CD4-positive, CD25-positive, alpha-beta regulatory T cell (primary cell): ENCODE results near the gene TMPRSS5. TPM values are rescaled to one million over a fixed set of nuclear protein-coding genes. Genes with fewer than 3 reads are reported as not detected.

Experiments used
- ATAC-seq, 2 donors: fragments of 150-1000 bp; cut with Tn5 transposase; one replicate each; pipeline ENCODE4 v1.10.0; 2021; ENCODE audit warnings: low read depth in 2 of 2, moderate number of reproducible peaks in 2 of 2, moderate library complexity in 1 of 2
- DNase-seq, 3 donors: peaks; one replicate each; pipeline versions ENCODE4 v3.0.0 to v3.0.0-alpha.2; 2012 to 2022; ENCODE audit warnings: mixed read lengths in 1 of 3
- H3K27ac ChIP-seq: one replicate; pipeline ENCODE4 v1.7.0; 2013; ENCODE audit warnings: mild to moderate bottlenecking, low read length; ENCODE audit not compliant: insufficient read depth, poor library complexity, severe bottlenecking
- H3K27me3 ChIP-seq: one replicate; pipeline ENCODE4 v1.7.0; 2013; ENCODE audit warnings: low read length; ENCODE audit not compliant: control insufficient read depth, insufficient read depth
- H3K36me3 ChIP-seq: one replicate; pipeline ENCODE4 v1.7.0; 2013; ENCODE audit warnings: mild to moderate bottlenecking, low read length, moderate library complexity; ENCODE audit not compliant: control insufficient read depth, insufficient read depth
- H3K4me1 ChIP-seq: 2 replicates; pipeline ENCODE4 v1.7.0; 2013; ENCODE audit warnings: mild to moderate bottlenecking, low read length; ENCODE audit not compliant: insufficient read depth, control insufficient read depth, poor library complexity, severe bottlenecking
- H3K4me3 ChIP-seq: one replicate; pipeline ENCODE4 v1.7.0; 2013; ENCODE audit warnings: low read depth, mild to moderate bottlenecking, low read length, moderate library complexity
- H3K9me3 ChIP-seq, 2 experiments: 1 replicate in 1 of 2; 2 replicates in 1 of 2; pipeline ENCODE4 v1.7.0; 2013; ENCODE audit warnings: low read length in 2 of 2, mild to moderate bottlenecking in 1 of 2, moderate library complexity in 1 of 2; ENCODE audit not compliant: control insufficient read depth in 2 of 2
- H3K27ac Mint-ChIP-seq, 3 donors: one replicate each; pipeline ENCODE4 v1.8.0; 2020 to 2022; ENCODE audit warnings: mild to moderate bottlenecking in 3 of 3, mixed read lengths in 3 of 3, moderate library complexity in 2 of 3
- H3K27me3 Mint-ChIP-seq: one replicate; pipeline ENCODE4 v1.8.0; 2022; ENCODE audit warnings: mild to moderate bottlenecking, mixed read lengths
- H3K36me3 Mint-ChIP-seq: one replicate; pipeline ENCODE4 v1.8.0; 2020; ENCODE audit warnings: mixed read lengths
- H3K4me1 Mint-ChIP-seq, 4 donors: one replicate each; pipeline ENCODE4 v1.8.0; 2020 to 2022; ENCODE audit warnings: mixed read lengths in 4 of 4, mild to moderate bottlenecking in 1 of 4
- H3K4me3 Mint-ChIP-seq, 4 donors: one replicate each; pipeline ENCODE4 v1.8.0; 2020 to 2022; ENCODE audit warnings: mild to moderate bottlenecking in 4 of 4, mixed read lengths in 4 of 4, moderate library complexity in 3 of 4
- H3K9me3 Mint-ChIP-seq, 7 donors: one replicate each; pipeline ENCODE4 v1.8.0; 2020 to 2022; ENCODE audit warnings: mixed read lengths in 7 of 7, mild to moderate bottlenecking in 3 of 7, moderate library complexity in 2 of 7
- polyA plus RNA-seq, 4 donors: library from polyadenylated mRNA; unstranded; fragments of 300-500 nt; fragmentation: Illumina TruSeq; gene quantifications; one replicate each; pipeline ENCODE4 v1.2.3, GENCODE V29; 2021
- total RNA-seq: library from RNA; stranded (reverse); gene quantifications from one replicate; pipeline ENCODE4 v1.2.3, GENCODE V29; 2022

TMPRSS5 gene
- total RNA-seq, result 0.74 TPM
- under 1 TPM in 1 of 4 donors, not detected in 3; 0.08 TPM for polyA plus RNA-seq

GRCh38 chr11:113705871-113706655, at the start of gene TMPRSS5:
Gene TMPRSS5 (minus strand): TSS chr11:113706308. CDS start chr11:113706224, 84 bp downstream.
- Histone ChIP-seq H3K4me1 (no peaks in the 10 kb centered on the region), H3K27ac (no peak within 1 kb of the TSS), H3K9me3 (peaks cover 11 to 14% of the 10 kb centered on the region in 2 experiments), H3K36me3 (no peaks in the 10 kb centered on the region), H3K4me3 (no peak within 1 kb of the TSS), H3K27me3 (no peaks in the 10 kb centered on the region)
- Mint-ChIP-seq H3K27ac (no peak within 1 kb of the TSS), H3K36me3 (peaks cover 11% of the 10 kb centered on the region), H3K4me3 (no peak within 1 kb of the TSS), H3K4me1 (no peaks in the 10 kb centered on the region), H3K9me3 (peaks cover 4 to 31% (median 10%) of the 10 kb centered on the region in 7 donors), H3K27me3 (no peaks in the 10 kb centered on the region)
- ATAC-seq, result no peak
- no peak for DNase-seq

DNA sequence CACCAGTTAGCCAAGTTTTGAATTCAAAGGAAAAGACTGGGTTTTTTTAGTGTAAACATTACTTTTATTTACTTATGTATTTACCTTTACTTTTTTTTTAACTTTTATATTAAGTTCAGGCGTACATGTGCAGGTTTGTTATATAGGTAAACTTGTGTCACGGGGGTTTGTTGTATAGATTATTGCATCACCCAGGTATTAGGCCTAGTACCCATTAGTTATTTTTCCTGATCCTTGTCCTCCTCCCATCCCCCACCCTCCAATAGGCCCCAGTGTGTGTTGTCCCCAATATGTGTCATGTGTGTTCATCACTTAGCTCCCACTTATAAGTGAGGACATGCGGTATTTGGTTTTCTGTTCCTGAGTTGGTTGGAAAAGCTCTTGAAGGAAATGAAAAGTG, 46.8 kb upstream of the TMPRSS5 start:
- Histone ChIP-seq H3K9me3 (no peaks in the 10 kb centered on the region), H3K4me3 (no peak overlapping the region), H3K36me3 (peaks cover 45% of the 10 kb centered on the region), H3K4me1 (no peaks in the 10 kb centered on the region), H3K27ac (no peak overlapping the region), H3K27me3 (no peaks in the 10 kb centered on the region)
- H3K27me3 Mint-ChIP-seq, result no peaks in the 10 kb centered on the region
- no peak overlapping the region for H3K4me3 Mint-ChIP-seq
- no peak for DNase-seq
- peaks cover 28% of the 10 kb centered on the region for H3K36me3 Mint-ChIP-seq
- no peak for ATAC-seq
- H3K4me1 Mint-ChIP-seq, result peaks cover 0 to 4% (median 0%) of the 10 kb centered on the region in 4 donors
- no peak overlapping the region for H3K27ac Mint-ChIP-seq
- no peaks in the 10 kb centered on the region for H3K9me3 Mint-ChIP-seq

GRCh38 chr11:113736323-113736722, 30.2 kb upstream of the TMPRSS5 start:
- H3K36me3 Mint-ChIP-seq, result peaks cover 56% of the 10 kb centered on the region
- Histone ChIP-seq H3K36me3 (peaks cover 66% of the 10 kb centered on the region), H3K9me3 (no peaks in the 10 kb centered on the region), H3K27ac (no peak overlapping the region), H3K4me3 (no peak overlapping the region), H3K27me3 (no peaks in the 10 kb centered on the region), H3K4me1 (no peaks in the 10 kb centered on the region)
- DNase-seq (no peak), ATAC-seq (no peak)
- H3K4me3 Mint-ChIP-seq, result no peak overlapping the region
- no peak overlapping the region for H3K27ac Mint-ChIP-seq
- no peaks in the 10 kb centered on the region for H3K4me1 Mint-ChIP-seq
- no peaks in the 10 kb centered on the region for H3K9me3 Mint-ChIP-seq
- no peaks in the 10 kb centered on the region for H3K27me3 Mint-ChIP-seq

- peaks cover 0 to 5% (median 0%) of the 10 kb centered on the region in 4 donors for H3K4me1 Mint-ChIP-seq
- Histone ChIP-seq H3K4me3 (no peak overlapping the region), H3K36me3 (peaks cover 32% of the 10 kb centered on the region), H3K9me3 (no peaks in the 10 kb centered on the region), H3K27me3 (no peaks in the 10 kb centered on the region), H3K4me1 (no peaks in the 10 kb centered on the region), H3K27ac (no peak overlapping the region)
- no peak for DNase-seq
- no peak overlapping the region for H3K4me3 Mint-ChIP-seq
- no peak for ATAC-seq
- no peaks in the 10 kb centered on the region for H3K27me3 Mint-ChIP-seq
- H3K36me3 Mint-ChIP-seq, result peaks cover 32% of the 10 kb centered on the region
- no peaks in the 10 kb centered on the region for H3K9me3 Mint-ChIP-seq
- no peak overlapping the region for H3K27ac Mint-ChIP-seq
Observed at GRCh38 chr11:113732092-113732491, 26.0 kb upstream of the TMPRSS5 start.

GRCh38 chr11:113730887-113731726, 25.0 kb upstream of the TMPRSS5 start:
- Mint-ChIP-seq H3K4me3 (no peak overlapping the region), H3K36me3 (peaks cover 26% of the 10 kb centered on the region), H3K27ac (peak overlapping the region in 2 of 3 donors; percentile 23 to 64), H3K4me1 (peaks cover 0 to 5% (median 0%) of the 10 kb centered on the region in 4 donors), H3K27me3 (no peaks in the 10 kb centered on the region), H3K9me3 (no peaks in the 10 kb centered on the region)
- ATAC-seq (no peak), DNase-seq (peak in 1 of 3 donors; percentile 20)
- Histone ChIP-seq H3K27ac (no peak overlapping the region), H3K4me3 (no peak overlapping the region), H3K4me1 (no peaks in the 10 kb centered on the region), H3K27me3 (no peaks in the 10 kb centered on the region), H3K36me3 (peaks cover 22% of the 10 kb centered on the region), H3K9me3 (no peaks in the 10 kb centered on the region)

DNA sequence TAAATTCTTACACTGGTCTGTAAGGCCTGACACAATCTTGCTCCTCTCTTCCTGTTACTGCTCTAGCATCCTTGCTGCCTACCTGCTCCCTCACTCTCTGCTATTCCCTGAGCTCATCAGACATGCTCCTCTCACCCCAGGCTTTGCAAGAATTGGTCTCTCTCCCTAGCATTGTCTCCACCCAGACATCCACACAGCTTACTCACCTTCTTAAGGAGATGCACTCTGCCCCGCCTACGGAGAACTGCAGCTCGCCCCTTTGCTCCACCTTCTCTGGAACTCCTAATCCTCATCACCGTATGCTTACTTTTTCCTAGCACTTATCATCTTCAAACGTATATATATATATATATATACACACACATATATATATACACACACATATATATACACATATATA, 23.3 kb upstream of the TMPRSS5 start:
- no peaks in the 10 kb centered on the region for H3K27me3 ChIP-seq
- no peaks in the 10 kb centered on the region for H3K9me3 ChIP-seq
- H3K4me3 ChIP-seq, result no peak overlapping the region
- no peak overlapping the region for H3K27ac ChIP-seq
- peaks cover 0 to 5% (median 0%) of the 10 kb centered on the region in 4 donors for H3K4me1 Mint-ChIP-seq
- no peak overlapping the region for H3K27ac Mint-ChIP-seq
- no peaks in the 10 kb centered on the region for H3K9me3 Mint-ChIP-seq
- no peaks in the 10 kb centered on the region for H3K27me3 Mint-ChIP-seq
- ATAC-seq, result no peak
- no peak overlapping the region for H3K4me3 Mint-ChIP-seq
- peaks cover 23% of the 10 kb centered on the region for H3K36me3 Mint-ChIP-seq
- H3K4me1 ChIP-seq, result no peaks in the 10 kb centered on the region
- no peak for DNase-seq
- H3K36me3 ChIP-seq, result peaks cover 13% of the 10 kb centered on the region

GRCh38 chr11:113728814-113729213, 22.7 kb upstream of the TMPRSS5 start:
- Histone ChIP-seq H3K9me3 (no peaks in the 10 kb centered on the region), H3K4me3 (no peak overlapping the region), H3K36me3 (peaks cover 9% of the 10 kb centered on the region), H3K4me1 (no peaks in the 10 kb centered on the region), H3K27me3 (no peaks in the 10 kb centered on the region), H3K27ac (no peak overlapping the region)
- Mint-ChIP-seq H3K27ac (no peak overlapping the region), H3K36me3 (peaks cover 17% of the 10 kb centered on the region), H3K4me3 (no peak overlapping the region), H3K27me3 (no peaks in the 10 kb centered on the region), H3K4me1 (peaks cover 0 to 5% (median 0%) of the 10 kb centered on the region in 4 donors), H3K9me3 (no peaks in the 10 kb centered on the region)
- DNase-seq (no peak), ATAC-seq (no peak)
